H1 (cell line): Measurements from ENCODE around the gene RTN3. TPM values are rescaled to one million over a fixed set of nuclear protein-coding genes. Genes with fewer than 3 reads are reported as not detected.

Experiments used
- CTCF ChIA-PET: fragments of 300-600 bp; sonication (Branson Sonifier 250); formaldehyde crosslinking; loops from one replicate; lab custom pipeline; 2021; ENCODE audit not compliant: partially characterized antibody; lab: Charles Lee
- POLR2A ChIA-PET: fragments of 300-600 bp; sonication (Branson Sonifier 250); formaldehyde crosslinking; loops from one replicate; lab custom pipeline; 2021; ENCODE audit warnings: inconsistent platforms; ENCODE audit not compliant: partially characterized antibody; lab: Charles Lee
- DNase-seq, 2 experiments: peaks; one replicate each; pipeline versions ENCODE4 v3.0.0 to v3.0.0-alpha.2; 2010 to 2022; ENCODE audit warnings: low spot score in 2 of 2, low read depth in 1 of 2, mixed read lengths in 1 of 2
- FAIRE-seq: peaks from 2 replicates; lab custom pipeline; 2011; peaks lifted over from hg19 to GRCh38; lab: Jason Lieb, UNC
- H2AFZ ChIP-seq: 2 replicates; pipeline ENCODE4 v1.8.1; 2012; ENCODE audit warnings: low read length, inconsistent platforms
- H2AK5ac ChIP-seq: 2 replicates; pipeline ENCODE4 v1.6.1; 2013; ENCODE audit warnings: low read depth, low read length
- H2BK120ac ChIP-seq: replicated peaks from 2 replicates; pipeline ENCODE3; 2013; ENCODE audit warnings: low read depth, low read length, inconsistent platforms
- H2BK12ac ChIP-seq: 2 replicates; pipeline ENCODE4 v1.6.1; 2013; ENCODE audit warnings: low read depth, low read length
- H2BK15ac ChIP-seq: 2 replicates; pipeline ENCODE4 v1.6.1; 2013; ENCODE audit warnings: low read length
- H2BK20ac ChIP-seq: 2 replicates; pipeline ENCODE4 v1.6.1; 2013; ENCODE audit warnings: low read length
- H2BK5ac ChIP-seq: 2 replicates; pipeline ENCODE4 v1.6.1; 2013; ENCODE audit warnings: low read depth, low read length
- H3K14ac ChIP-seq: 2 replicates; pipeline ENCODE4 v1.6.1; 2013; ENCODE audit warnings: inconsistent platforms; ENCODE audit not compliant: insufficient read length
- H3K18ac ChIP-seq: 2 replicates; pipeline ENCODE4 v1.6.1; 2013; ENCODE audit warnings: low read length; ENCODE audit errors: extremely low read depth
- H3K23ac ChIP-seq: 2 replicates; pipeline ENCODE4 v1.6.1; 2013; ENCODE audit warnings: inconsistent platforms; ENCODE audit not compliant: insufficient read length
- H3K23me2 ChIP-seq: 2 replicates; pipeline ENCODE4 v1.6.1; 2013; ENCODE audit warnings: low read depth, low read length
- H3K27ac ChIP-seq: 2 replicates; pipeline ENCODE4 v1.6.1; 2011; ENCODE audit warnings: low read depth, low read length, inconsistent platforms
- H3K27me3 ChIP-seq, 4 experiments: replicated peaks in 1 of 4; 1 replicate in 1 of 4; 2 replicates in 3 of 4; pipeline versions ENCODE4 v1.6.1 to v1.8.1; 2011 to 2013; ENCODE audit warnings: low read length in 3 of 4, mild to moderate bottlenecking in 3 of 4, inconsistent platforms in 2 of 4, mixed read lengths in 2 of 4, moderate library complexity in 1 of 4; ENCODE audit not compliant: control insufficient read depth in 3 of 4, insufficient read depth in 3 of 4; ENCODE audit errors: extremely low read depth in 1 of 4
- H3K36me3 ChIP-seq, 4 experiments: 2 replicates each; pipeline versions ENCODE4 v1.6.1 to v1.8.1; 2011 to 2013; ENCODE audit warnings: mild to moderate bottlenecking in 4 of 4, low read length in 3 of 4, moderate library complexity in 2 of 4, control low read depth in 1 of 4, inconsistent platforms in 1 of 4; ENCODE audit not compliant: insufficient read depth in 4 of 4, control insufficient read depth in 2 of 4
- H3K4ac ChIP-seq: replicated peaks from 2 replicates; pipeline ENCODE3; 2013; ENCODE audit warnings: low read length, low read depth, mixed read lengths, inconsistent platforms; ENCODE audit not compliant: insufficient read length
- H3K4me1 ChIP-seq, 4 experiments: replicated peaks in 1 of 4; 1 replicate in 1 of 4; 2 replicates in 3 of 4; pipeline versions ENCODE4 v1.6.1 to v1.8.1; 2011 to 2013; ENCODE audit warnings: low read length in 3 of 4, inconsistent platforms in 2 of 4, mixed read lengths in 1 of 4; ENCODE audit not compliant: insufficient read depth in 4 of 4, control insufficient read depth in 3 of 4
- H3K4me2 ChIP-seq, 2 experiments: 2 replicates each; pipeline versions ENCODE4 v1.6.1 to v1.8.1; 2011 to 2013; ENCODE audit warnings: low read depth in 2 of 2, low read length in 2 of 2, control low read depth in 1 of 2, inconsistent platforms in 1 of 2, mild to moderate bottlenecking in 1 of 2; ENCODE audit not compliant: insufficient read depth in 1 of 2
- H3K4me3 ChIP-seq, 4 experiments: fragments of 200-600, 300-600 bp in 1 of 4; sonication (generic), shearing (Covaris generic), sonication (Bioruptor Twin) in 1 of 4; 2 replicates each; pipeline versions ENCODE4 v1.5.1 to v1.8.1; 2011 to 2016; ENCODE audit warnings: low read length in 4 of 4, low read depth in 3 of 4, control low read depth in 2 of 4, inconsistent platforms in 2 of 4, mild to moderate bottlenecking in 2 of 4, mixed read lengths in 1 of 4, moderate library complexity in 1 of 4; ENCODE audit not compliant: insufficient read depth in 2 of 4; ENCODE audit errors: extremely low read depth in 1 of 4
- H3K56ac ChIP-seq: replicated peaks from 2 replicates; pipeline ENCODE3; 2013; ENCODE audit warnings: low read depth, mild to moderate bottlenecking, mixed read lengths, low read length, inconsistent platforms; ENCODE audit not compliant: insufficient read length
- H3K79me1 ChIP-seq: 2 replicates; pipeline ENCODE4 v1.6.1; 2013; ENCODE audit warnings: low read depth, low read length, control low read depth
- H3K79me2 ChIP-seq, 2 experiments: 2 replicates each; pipeline versions ENCODE4 v1.6.1 to v1.8.1; 2012 to 2013; ENCODE audit warnings: low read length in 2 of 2, mild to moderate bottlenecking in 2 of 2, inconsistent platforms in 1 of 2; ENCODE audit not compliant: insufficient read depth in 2 of 2, control insufficient read depth in 1 of 2
- H3K9ac ChIP-seq, 4 experiments: replicated peaks in 1 of 4; 1 replicate in 1 of 4; 2 replicates in 3 of 4; pipeline versions ENCODE4 v1.6.1 to v1.8.1; 2011 to 2013; ENCODE audit warnings: low read depth in 3 of 4, low read length in 3 of 4, control low read depth in 2 of 4, mild to moderate bottlenecking in 2 of 4, moderate library complexity in 2 of 4, inconsistent platforms in 1 of 4; ENCODE audit errors: extremely low read depth in 1 of 4
- H3K9me3 ChIP-seq, 2 experiments: 2 replicates each; pipeline versions ENCODE4 v1.6.1 to v1.8.1; 2012 to 2013; ENCODE audit warnings: mild to moderate bottlenecking in 2 of 2, moderate library complexity in 2 of 2, control low read depth in 1 of 2, inconsistent platforms in 1 of 2, low read depth in 1 of 2, low read length in 1 of 2, mixed read lengths in 1 of 2; ENCODE audit not compliant: insufficient read depth in 2 of 2
- H4K20me1 ChIP-seq, 2 experiments: replicated peaks in 1 of 2; 2 replicates each; pipeline versions ENCODE3 to v1.8.1; 2011 to 2013; ENCODE audit warnings: inconsistent platforms in 2 of 2, low read length in 2 of 2, mild to moderate bottlenecking in 1 of 2; ENCODE audit not compliant: insufficient read depth in 2 of 2, control insufficient read depth in 1 of 2
- H4K5ac ChIP-seq: 2 replicates; pipeline ENCODE4 v1.6.1; 2013; ENCODE audit warnings: low read length, low read depth, mixed read lengths, inconsistent platforms; ENCODE audit not compliant: insufficient read length
- H4K8ac ChIP-seq: 2 replicates; pipeline ENCODE4 v1.8.0; 2013; ENCODE audit warnings: mild to moderate bottlenecking, moderate library complexity, low read length, inconsistent platforms; ENCODE audit not compliant: insufficient read depth; ENCODE audit errors: extremely low read depth
- H4K91ac ChIP-seq: replicated peaks from 2 replicates; pipeline ENCODE3; 2013; ENCODE audit warnings: low read length, mixed read lengths, inconsistent platforms; ENCODE audit not compliant: insufficient read length
- BCL11A ChIP-seq, 2 experiments: IDR thresholded peaks; one replicate each; pipeline ENCODE4 v1.6.1; 2011; ENCODE audit warnings: low read depth in 2 of 2, low read length in 2 of 2, mild to moderate bottlenecking in 2 of 2
- CBX8 ChIP-seq: fragments of 300-800, 300-1000 bp; sonication (generic); IDR thresholded peaks from 2 replicates; pipeline ENCODE4 v1.7.1; 2016; ENCODE audit warnings: low read depth, low read length, borderline replicate concordance
- EZH2 ChIP-seq: fragments of 200-600 bp; sonication (generic); IDR thresholded peaks from 2 replicates; pipeline ENCODE4 v1.7.1; 2012; ENCODE audit warnings: low read depth, mild to moderate bottlenecking, moderate library complexity, low read length, inconsistent platforms; ENCODE audit not compliant: severe bottlenecking
- GABPA ChIP-seq: IDR thresholded peaks from 2 replicates; pipeline ENCODE4 v1.6.1; 2011; ENCODE audit warnings: mild to moderate bottlenecking, low read length, moderate library complexity, borderline replicate concordance; ENCODE audit not compliant: insufficient read depth
- PHF8 ChIP-seq: fragments of 200-600 bp; sonication (generic); conservative IDR thresholded peaks from 2 replicates; pipeline ENCODE4 v1.7.1; 2012; ENCODE audit warnings: low read depth, mild to moderate bottlenecking, inconsistent platforms, low read length, moderate library complexity
- POLR2A ChIP-seq, 2 experiments: IDR thresholded peaks; 1 replicate in 1 of 2; 2 replicates in 1 of 2; pipeline ENCODE4 v1.6.1; 2011; ENCODE audit warnings: low read depth in 2 of 2, low read length in 2 of 2, mild to moderate bottlenecking in 2 of 2; ENCODE audit errors: control extremely low read depth in 1 of 2
- SIN3A ChIP-seq, 2 experiments: IDR thresholded peaks in 1 of 2; conservative IDR thresholded peaks in 1 of 2; 2 replicates each; pipeline ENCODE4 v1.6.1; 2011 to 2012; ENCODE audit warnings: low read length in 2 of 2, improper control_type of control experiment in 1 of 2, low read depth in 1 of 2, mild to moderate bottlenecking in 1 of 2
- SP1 ChIP-seq: IDR thresholded peaks from 2 replicates; pipeline ENCODE4 v1.6.1; 2011; ENCODE audit warnings: low read depth, low read length
- TAF1 ChIP-seq: IDR thresholded peaks from 2 replicates; pipeline ENCODE4 v1.6.1; 2011; ENCODE audit warnings: mild to moderate bottlenecking, low read depth, low read length
- WGBS, 2 experiments: shearing (Covaris generic) in 1 of 2; methylation state at CpG; one replicate each; pipeline versions ENCODE4 v1.1.6 to v1.1.7; 2013 to 2015; ENCODE audit warnings: low lambda C conversion rate in 2 of 2, mixed read lengths in 2 of 2, inconsistent platforms in 1 of 2, low coverage in 1 of 2, missing lambda C conversion rate in 1 of 2; ENCODE audit not compliant: insufficient replicate concordance in 2 of 2, insufficient coverage in 1 of 2, insufficient read length in 1 of 2; ENCODE audit errors: extremely low coverage in 1 of 2, missing lambda C conversion rate in 1 of 2; 5-methylcytosine and 5-hydroxymethylcytosine counted together
- polyA plus RNA-seq, 7 experiments: library from polyadenylated mRNA; depleted of rRNA in 3 of 7; stranded (reverse) in 5 of 7; unstranded in 2 of 7; fragments of >200 nt in 5 of 7; fragments of 200-250 nt in 2 of 7; gene quantifications; 1 replicate in 5 of 7; 2 replicates in 1 of 7; 4 replicates in 1 of 7; pipeline versions ENCODE4 v1.2.1 to v1.2.3, GENCODE V29; 2011 to 2013; ENCODE audit warnings: missing spikeins in 2 of 7, mixed read lengths in 2 of 7
- total RNA-seq: library from RNA; stranded (reverse); fragmentation: NEBNext Ultra II Directional; extraction: Animal tissue kit (Norgen Biotek cat#: 25700); gene quantifications from 2 replicates; pipeline ENCODE4 v1.2.1, GENCODE V29; 2021

The RTN3 gene
- total and polyA plus RNA-seq, 2 of the 8 experiments (the other 6 are each of a cell fraction or from before 2014, with no cell fraction given): 160 to 203 TPM

- TF ChIP-seq POLR2A (IDR thresholded peaks at IDR 0.05; ENCODE audit: control extremely low read depth in 1 of 2, low read depth in 2 of 2, low read length in 2 of 2) (no peak), GABPA (no peak), TAF1 (0 out of 2 replicates have a peak, but pooled peaks have one; percentile 16), CBX8 (no peak), SP1 (0 out of 2 replicates have a peak, but pooled peaks have one; percentile 25), PHF8 (no peak), BCL11A (IDR thresholded peaks at IDR 0.05; ENCODE audit: low read depth in 2 of 2, low read length in 2 of 2) (no peak), SIN3A (conservative IDR thresholded peaks at IDR 0.05 in 1 of 2, IDR thresholded peaks at IDR 0.05 in 1 of 2; ENCODE audit: low read depth in 1 of 2, low read length in 2 of 2) (0 out of 4 replicates have a peak, but pooled peaks of 1 of the 2 experiments have one; percentile 24), EZH2 (no peak)
- 80% methylated on average over 19 of the region's 30 CpGs; no CpG with 5 or more reads in 1 of the 2 experiments for WGBS, 2 experiments
- FAIRE-seq (no peak), DNase-seq (peak in 1 of 2 experiments; percentile 70)
- Histone ChIP-seq H4K5ac (peak overlapping the region; percentile 24), H3K9me3 (no peaks in the 10 kb centered on the region), H3K14ac (no peak overlapping the region), H3K27me3 (peaks cover 0 to 6% (median 5%) of the 10 kb centered on the region in 4 experiments; a peak in 5 of 7 replicates), H4K8ac (peak overlapping the region; percentile 3; the same call in 1 of the 2 replicates), H2BK5ac (peak overlapping the region; percentile 73; the same call in 1 of the 2 replicates), H3K36me3 (peaks cover 0 to 13% (median 0%) of the 10 kb centered on the region in 4 experiments; a peak in 2 of 8 replicates), H3K9ac (no peak overlapping the region; a peak in 2 of 7 replicates), H3K27ac (no peak overlapping the region), H2AFZ (no peak overlapping the region), H3K4me3 (peak overlapping the region; percentile 16 to 96 (median 58); a peak in 6 of 8 replicates), H3K23ac (no peak overlapping the region), H3K18ac (peak overlapping the region; percentile 32), H2BK15ac (peak overlapping the region; percentile 72; the same call in 1 of the 2 replicates), H2BK120ac (peak overlapping the region; percentile 28), H3K79me1 (peaks cover 9% of the 10 kb centered on the region), H2AK5ac (peak overlapping the region; percentile 90; the same call in 1 of the 2 replicates), H2BK20ac (peak overlapping the region; percentile 61; the same call in 1 of the 2 replicates), H4K20me1 (peaks cover 19 to 21% of the 10 kb centered on the region in 2 experiments), H2BK12ac (no peak overlapping the region; the same call in 1 of the 2 replicates), H3K56ac (peak overlapping the region; percentile 10), H3K79me2 (peaks cover 0 to 45% of the 10 kb centered on the region in 2 experiments; a peak in 2 of 4 replicates), H3K4ac (no peak overlapping the region), H3K23me2 (peaks cover 13% of the 10 kb centered on the region), H3K4me2 (peak overlapping the region; percentile 78 to 93), H3K4me1 (peaks cover 5 to 42% (median 29%) of the 10 kb centered on the region in 4 experiments), H4K91ac (peak overlapping the region; percentile 46)
- CTCF ChIA-PET: interaction anchor here (0.6 to 2.7 kb wide), 8 partner anchors 44 to 260 kb away, joined by 3 to 8 read pairs (median 3); no protein-coding TSS in a partner anchor
- POLR2A ChIA-PET: interaction anchor here (0.6 to 6.8 kb wide), 28 partner anchors 9 to 221 kb away, joined by 3 to 73 read pairs (median 3); partner anchors contain the start of genes RCOR2 and SPINDOC
Observed at GRCh38 chr11:63764679-63765647, 83.7 kb downstream of the RTN3 start.
